Fibroblast of skin of abdomen (primary cell): ENCODE data around the gene PDZD4.

ENCODE experiments used
- DNase-seq: peaks from one replicate; pipeline ENCODE4 v3.0.0-alpha.2; 2013

Gene PDZD4

DNA sequence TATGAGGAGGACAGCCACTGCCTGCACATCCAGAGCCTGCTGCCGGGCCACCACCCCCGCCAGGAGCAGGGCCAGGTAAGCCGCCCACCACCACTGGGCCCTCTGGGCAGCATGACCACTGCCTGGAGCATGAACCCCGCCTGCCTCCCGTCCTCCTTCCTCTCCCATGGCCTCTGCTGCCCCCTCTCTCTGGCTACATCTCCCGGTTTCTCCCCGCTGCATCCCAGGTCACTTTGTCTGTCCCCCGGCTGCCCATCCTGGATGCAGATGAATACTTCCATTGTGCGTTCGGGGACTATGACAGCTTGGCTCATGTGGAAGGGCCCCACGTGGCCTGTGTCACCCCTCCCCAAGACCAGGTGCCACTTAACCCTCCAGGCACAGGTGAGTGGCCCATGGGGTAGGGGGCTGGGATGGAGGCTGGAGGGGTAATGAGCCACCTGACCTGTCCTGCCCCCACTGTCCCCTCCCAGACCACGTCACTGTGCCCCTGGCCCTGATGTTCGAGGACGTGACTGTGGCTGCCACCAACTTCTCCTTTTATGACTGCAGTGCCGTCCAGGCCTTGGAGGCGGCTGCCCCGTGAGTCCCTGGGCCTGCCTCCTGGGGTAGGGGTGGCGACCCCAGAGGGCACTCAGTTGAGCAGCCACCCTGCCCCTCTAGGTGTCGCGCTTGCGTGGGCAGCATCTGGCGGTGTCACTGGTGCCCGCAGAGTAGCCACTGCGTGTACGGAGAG is 60.3 kb downstream of the PDZD4 start:
- no peak for DNase-seq

DNA sequence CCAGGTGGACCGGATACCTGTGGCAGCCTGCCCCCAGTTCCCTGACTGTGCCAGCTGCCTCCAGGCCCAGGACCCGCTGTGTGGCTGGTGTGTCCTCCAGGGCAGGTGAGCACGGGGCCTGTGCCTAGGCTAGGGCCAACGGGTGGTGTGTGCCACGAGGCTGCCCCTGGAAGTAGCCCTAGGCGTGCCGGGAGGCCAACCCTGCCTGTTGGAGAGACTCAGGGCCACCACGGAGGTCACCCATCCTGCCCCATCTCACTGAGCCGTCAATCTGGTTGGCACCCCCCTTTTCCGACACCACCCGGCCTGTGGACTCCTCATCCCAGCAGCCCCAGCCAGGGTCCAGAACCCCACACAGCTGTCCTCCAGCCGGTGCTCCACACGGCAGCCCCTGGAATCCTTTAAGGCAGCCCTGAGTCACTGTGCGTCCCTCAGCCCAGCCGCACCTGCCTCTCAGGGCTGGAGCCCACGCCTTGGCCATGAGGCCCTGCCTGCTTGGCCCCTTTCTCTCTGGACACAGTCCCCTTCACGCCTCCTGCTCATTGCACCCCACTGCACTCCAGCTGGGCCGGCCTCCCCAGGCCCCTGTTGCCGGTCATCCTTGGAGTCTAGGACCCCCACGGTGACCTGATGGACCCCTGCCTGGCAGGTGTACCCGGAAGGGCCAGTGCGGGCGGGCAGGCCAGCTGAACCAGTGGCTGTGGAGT is 61.0 kb downstream of the PDZD4 start:
- no peak for DNase-seq

DNA sequence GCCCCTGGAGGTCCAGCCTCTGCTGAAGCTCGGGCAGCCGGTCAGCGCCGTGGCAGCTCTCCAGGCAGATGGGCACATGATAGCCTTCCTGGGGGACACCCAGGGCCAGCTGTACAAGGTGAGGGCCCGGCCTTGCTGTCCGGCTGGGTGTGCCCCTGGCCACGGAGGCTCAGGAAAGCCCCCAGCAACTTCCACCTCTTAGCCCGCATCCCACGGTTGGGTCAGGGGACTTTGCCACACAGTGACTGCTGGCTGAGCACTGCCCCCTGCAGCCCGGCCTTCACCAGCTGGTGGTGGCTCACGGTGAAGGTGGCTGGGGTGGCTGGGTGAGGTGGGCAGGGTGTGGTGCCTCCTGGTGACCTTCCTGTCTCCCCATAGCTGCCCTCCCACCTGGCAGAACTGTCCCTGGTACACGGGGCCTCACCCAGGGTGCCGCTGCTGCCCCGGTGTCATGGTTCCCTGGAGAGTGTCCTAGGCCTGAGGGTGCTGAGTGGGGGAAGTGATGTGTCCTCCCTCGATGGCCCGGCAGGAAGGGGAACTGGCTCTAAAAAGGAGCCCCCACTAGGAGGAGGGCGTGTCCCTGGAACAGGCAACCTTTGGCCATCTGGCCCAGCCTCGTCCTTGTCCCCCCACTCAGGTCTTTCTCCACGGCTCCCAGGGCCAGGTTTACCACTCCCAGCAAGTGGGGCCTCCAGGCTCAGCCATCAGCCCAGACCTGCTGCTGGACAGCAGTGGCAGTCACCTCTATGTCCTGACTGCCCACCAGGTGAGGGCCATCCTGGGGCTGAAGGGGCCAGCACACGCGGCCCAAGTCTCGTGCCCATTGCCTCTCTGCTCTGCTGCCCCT is 61.8 kb downstream of the PDZD4 start:
- no peak for DNase-seq

DNA sequence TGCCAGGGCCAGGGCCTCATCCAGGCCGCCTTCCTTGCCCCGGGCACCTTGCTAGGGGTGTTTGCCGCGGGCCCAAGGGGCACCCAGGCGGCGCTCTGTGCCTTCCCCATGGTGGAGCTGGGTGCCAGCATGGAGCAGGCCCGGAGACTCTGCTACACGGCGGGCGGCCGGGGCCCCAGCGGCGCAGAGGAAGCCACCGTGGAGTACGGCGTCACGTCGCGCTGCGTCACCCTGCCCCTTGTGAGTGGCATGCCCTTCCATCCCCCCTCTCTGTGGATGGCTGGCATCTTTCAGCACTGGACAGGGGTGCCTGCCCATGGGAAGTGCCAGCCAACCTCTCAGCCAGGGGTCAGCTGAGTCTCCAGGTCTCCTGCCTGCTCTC is 62.7 kb downstream of the PDZD4 start:
- no peak for DNase-seq

DNA sequence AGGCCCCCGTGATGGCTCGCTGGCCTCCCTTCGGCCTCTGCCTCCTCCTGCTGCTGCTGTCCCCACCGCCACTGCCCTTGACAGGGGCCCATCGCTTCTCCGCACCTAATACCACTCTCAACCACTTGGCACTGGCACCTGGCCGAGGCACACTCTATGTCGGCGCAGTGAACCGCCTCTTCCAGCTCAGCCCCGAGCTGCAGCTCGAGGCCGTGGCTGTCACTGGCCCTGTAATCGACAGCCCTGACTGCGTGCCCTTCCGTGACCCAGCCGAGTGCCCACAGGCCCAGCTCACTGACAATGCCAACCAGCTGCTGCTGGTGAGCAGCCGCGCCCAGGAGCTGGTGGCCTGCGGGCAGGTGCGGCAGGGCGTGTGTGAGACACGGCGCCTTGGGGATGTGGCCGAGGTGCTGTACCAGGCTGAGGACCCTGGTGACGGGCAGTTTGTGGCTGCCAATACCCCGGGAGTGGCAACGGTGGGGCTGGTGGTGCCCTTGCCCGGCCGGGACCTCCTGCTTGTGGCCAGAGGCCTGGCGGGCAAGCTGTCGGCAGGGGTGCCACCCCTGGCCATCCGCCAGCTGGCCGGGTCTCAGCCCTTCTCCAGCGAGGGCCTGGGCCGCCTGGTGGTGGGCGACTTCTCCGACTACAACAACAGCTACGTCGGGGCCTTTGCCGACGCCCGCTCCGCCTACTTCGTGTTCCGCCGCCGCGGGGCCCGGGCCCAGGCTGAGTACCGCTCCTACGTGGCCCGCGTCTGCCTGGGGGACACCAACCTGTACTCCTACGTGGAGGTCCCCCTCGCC is 63.3 kb downstream of the PDZD4 start:
- no peak for DNase-seq

DNA sequence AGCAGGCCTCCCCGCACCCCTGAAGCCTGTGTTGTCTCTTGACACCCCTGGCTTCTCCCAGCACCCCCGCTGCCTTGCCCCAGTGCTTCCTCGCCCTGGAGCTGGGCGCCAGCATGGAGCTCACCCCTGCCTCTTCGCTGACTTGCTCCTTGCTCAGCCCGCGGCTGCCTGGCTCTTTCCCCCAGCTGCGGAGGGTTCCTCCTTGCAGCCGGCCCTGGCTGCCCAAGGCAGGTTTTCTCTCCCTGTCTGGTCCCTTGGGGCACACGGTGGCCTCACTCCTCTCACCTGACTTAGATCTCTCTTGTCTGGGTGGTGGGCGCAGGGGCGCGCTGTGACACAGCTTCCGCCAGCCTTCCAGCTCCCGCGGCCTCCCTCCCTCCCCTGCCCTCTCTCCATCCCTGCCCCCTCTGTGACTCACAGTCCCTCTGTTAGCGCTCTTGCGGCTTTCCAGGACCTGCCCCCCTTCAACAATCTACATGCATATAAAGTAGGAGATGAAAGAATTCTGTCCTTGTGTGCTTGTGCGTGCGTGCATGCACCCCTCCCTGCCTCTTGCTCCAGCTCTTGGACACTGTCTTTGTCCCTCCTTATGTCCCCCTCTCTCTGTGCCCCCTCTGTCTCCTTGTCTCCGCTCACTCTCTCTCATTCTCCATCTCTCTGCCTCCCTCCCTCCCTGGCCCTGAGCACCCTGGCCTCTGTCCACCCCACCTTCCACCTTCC is 64.1 kb downstream of the PDZD4 start:
- DNase-seq: peak; percentile 78

DNA sequence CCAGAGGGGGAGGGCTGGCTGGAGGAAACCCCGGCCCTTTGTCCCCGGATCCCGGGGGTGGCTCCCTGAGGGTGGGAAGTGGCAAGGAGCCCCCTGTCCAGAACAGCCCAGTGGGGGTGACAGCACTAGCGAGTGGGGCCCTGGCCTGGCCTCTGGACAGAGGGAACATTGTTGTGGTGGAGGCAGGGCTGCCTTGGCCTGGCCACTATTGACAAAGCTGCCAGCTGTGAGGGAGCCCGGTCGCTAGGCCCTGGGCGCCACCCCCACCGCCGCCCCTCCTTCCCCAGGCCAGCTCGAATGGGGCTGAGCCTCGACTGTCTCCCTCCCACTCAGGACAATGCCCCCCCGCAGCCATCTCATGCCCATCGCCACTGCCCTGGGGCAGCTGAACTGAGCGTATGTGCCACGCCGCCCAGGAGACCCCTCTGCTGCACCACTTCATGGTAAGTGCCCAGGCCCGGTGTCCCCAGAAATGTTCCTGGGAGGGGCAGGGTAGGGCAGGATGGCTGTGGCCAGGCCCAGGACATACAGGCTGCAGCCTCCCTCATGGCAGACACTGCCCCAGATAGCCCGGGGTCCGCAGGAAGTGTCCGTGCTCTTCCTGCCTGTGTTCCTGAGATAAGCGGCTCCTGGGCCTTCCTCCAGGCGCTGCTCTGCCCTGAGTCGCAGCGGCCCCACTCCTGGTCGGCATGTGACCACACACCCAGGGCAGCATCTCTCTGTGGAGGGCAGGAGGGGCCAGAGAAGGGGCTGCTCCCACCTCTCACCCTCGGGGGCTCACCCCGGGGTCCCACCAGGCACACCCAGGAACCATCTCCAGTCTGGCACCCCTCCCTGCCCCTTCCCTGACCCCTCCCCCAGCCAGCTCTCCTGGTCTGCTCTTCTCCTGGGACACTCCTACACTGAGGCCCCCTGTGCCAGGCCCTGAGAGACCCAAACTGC is 64.9 kb downstream of the PDZD4 start:
- DNase-seq: no peak

DNA sequence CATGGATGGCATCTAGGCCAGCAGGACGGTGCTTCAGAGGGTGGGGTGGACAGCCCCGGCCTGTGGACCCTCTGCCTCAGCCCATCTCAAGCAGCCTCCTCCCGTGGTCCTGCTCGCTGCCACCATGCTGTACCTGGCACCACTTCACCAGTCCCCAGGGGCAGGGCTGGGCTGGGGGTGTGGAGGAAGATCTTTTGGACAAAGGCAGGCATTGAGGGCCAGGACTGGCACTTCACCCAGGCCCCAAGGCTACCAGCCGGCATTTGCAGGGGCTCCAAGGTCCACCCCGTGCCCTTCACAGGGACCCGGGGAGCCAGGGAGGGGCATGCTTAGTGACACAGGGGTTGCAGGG is 65.6 kb downstream of the PDZD4 start:
- DNase-seq: no peak

DNA sequence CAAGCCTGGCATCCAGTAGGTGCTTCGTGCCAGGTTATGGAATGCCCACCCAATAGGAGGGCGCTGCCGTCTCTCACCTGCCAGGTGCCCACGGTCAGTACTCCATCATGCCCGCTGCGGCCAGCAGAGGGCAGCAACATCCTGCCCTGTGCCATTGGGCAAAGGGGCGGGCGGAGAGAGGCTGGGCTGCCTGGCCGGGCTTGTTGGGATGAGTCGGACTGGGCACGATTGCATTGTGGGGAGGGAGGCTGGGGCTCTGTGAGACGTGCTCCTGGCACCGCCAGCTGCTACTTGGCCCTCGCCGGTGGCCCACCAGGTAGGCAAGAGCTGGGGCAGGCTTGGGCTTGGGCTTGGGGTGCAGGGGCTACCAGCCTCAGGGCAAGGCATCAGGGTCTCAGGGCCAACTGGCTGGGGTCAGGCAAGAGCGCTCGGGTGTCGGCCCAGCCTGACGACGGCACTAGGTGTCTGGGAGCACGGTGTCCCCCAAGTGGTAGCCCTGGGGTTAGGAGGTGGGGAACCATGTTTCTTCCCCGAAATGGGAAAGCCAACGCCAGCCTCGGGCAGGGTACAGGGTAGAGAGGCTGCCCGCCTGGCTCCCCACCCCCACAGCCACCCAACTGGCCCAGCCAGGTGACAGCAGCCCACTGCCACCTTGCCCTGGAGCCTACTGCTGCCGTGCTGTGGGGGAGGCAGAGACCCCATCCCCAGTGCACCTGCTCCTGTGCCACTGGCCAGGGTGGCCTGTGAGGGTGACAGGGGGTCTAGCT is 66.2 kb downstream of the PDZD4 start, which contains the start of gene PLXNB3:
PLXNB3 (plus strand) TSS at position 261 of the 767 bp plus-strand sequence. CDS start 1,287 bp downstream, outside the sequence.
- peak; percentile 63 for DNase-seq

DNA sequence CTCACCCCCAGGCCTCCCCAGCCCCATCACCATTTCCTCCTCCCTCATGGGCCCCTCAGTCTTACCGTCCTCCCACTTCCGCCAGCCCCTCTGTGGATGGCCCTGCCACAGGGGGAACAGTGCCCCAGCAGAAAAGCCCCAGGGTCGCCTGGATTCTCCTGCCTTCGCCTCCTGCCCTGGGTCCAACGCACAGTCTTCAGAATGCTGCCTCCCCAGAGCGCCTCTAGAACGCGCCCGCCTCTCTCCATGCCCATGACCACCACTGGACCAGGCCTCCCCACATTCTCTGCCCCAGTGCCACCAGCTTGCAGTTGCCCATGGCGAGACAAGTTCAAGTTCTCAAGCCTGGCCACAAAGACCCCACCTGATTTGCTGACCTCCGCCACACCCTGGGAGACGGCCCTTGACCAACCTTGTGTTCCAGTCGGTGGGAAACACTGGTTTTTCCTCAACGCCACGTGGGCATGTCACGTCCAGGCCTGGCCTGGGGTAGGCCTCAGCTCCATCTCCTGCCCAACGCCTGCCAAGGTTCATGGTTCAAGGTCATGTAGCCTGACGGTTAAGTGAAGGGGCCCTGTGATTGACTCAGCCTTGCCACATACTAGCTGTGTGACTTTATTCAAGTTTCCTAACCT is 66.9 kb downstream of the PDZD4 start:
- DNase-seq: no peak

DNA sequence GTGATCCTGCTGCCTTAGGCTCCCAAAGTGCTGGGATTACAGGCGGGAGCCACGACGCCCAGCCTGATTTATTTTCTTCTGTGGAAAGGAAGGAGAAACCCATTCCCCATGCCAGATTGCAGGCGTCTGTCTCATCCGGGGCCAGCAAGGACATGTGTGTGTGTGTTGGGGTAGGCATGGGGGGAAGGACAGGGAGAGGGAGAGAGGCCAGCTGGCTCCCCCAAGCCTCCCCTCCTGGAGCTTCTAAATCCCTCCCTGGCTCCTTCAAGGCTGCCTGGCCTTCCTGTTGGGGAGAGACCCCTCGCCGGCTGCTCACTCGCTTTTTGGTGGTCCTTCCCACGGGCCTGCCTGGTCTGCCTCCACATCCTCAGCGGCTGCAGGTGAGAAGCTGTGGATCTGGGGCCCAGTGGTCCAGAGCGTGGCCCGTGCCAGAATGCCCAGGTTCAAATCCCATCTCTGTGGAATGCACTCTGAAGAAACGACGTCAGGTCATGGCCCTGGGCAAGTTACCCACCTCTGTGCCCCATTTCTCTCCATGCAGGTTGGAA is 67.6 kb downstream of the PDZD4 start:
- no peak for DNase-seq

DNA sequence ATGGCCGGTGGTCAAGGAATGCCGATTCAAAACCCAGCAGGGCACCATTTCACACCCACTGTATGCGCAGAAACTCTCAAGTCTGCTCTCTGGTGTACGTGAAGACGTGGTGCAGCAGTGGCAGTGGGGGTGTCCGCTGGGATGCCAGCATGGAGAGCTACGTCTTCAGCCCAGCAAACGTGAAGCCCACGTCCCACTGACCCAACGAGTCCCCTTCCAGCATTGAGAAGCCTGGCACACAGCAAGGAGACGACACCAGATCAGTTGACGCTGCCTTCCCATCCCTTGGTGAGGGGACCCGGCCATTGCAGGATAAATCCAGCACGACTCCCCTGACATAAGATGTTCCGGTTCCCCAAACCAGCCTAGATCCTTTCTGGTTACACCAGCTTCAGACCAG is 68.5 kb downstream of the PDZD4 start:
- DNase-seq: no peak

DNA sequence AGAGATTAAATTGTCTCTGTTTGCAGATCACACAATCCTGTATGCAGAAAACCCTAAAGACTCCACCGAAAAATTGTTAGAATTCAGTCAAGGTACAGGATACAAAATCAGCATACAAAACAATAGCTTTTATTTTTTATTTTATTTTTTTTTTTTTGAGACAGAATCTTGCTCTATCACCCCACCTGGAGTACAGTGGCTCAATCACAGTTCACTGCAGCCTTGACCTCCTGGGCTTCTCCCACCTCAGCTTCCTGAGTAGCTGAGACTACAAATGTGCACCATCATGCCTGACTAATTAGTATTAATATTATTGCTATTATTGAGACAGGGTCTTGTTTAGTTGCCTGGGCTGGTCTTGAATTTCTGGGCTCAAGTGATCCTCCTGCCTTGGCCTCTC is 75.2 kb downstream of the PDZD4 start:
- no peak for DNase-seq
